Retina (tissue), 1 donor: ENCODE measurements around the gene MYL6B.
"Not testable (repeated sequence)": the region's sequence is repeated elsewhere in the genome, so short reads cannot be mapped to it uniquely, and the experiment has no call there.

Source experiments
- DNase-seq: peaks from one replicate; pipeline ENCODE4 v3.0.0-alpha.2; 2016

The MYL6B gene

GRCh38 chr12:56154246-56154771 is 1.9 kb downstream of the MYL6B start:
- no peak for DNase-seq

GRCh38 chr12:56154818-56155217 is 2.4 kb downstream of the MYL6B start:
- no peak for DNase-seq

GRCh38 chr12:56155256-56155845 is 3.0 kb downstream of the MYL6B start:
- DNase-seq = no peak

- not testable (repeated sequence) for DNase-seq
Observed at GRCh38 chr12:56156464-56157200, 4.2 kb downstream of the MYL6B start.

GRCh38 chr12:56157201-56158028 is 5.0 kb downstream of the MYL6B start:
- peak; percentile 90 for DNase-seq

- DNase-seq = peak; percentile 87
Observed at GRCh38 chr12:56158029-56158925, 5.9 kb downstream of the MYL6B start, which contains the start of gene MYL6. TSS of gene MYL6 (plus strand) at chr12:56158359. CDS start at chr12:56158402, 43 bp downstream.

GRCh38 chr12:56158926-56159461 is 6.6 kb downstream of the MYL6B start:
- DNase-seq = peak; percentile 51

- DNase-seq = peak; percentile 32
Observed at GRCh38 chr12:56159482-56160192, 7.2 kb downstream of the MYL6B start.

- DNase-seq = no peak
Observed at GRCh38 chr12:56160193-56160763, 7.9 kb downstream of the MYL6B start.

- DNase-seq = no peak
Observed at GRCh38 chr12:56160894-56161689, 8.7 kb downstream of the MYL6B start.

GRCh38 chr12:56161690-56162351 is 9.4 kb downstream of the MYL6B start:
- no peak for DNase-seq

- no peak for DNase-seq
Observed at GRCh38 chr12:56162468-56163290, 10.3 kb downstream of the MYL6B start.

GRCh38 chr12:56163533-56164344 is 11.4 kb downstream of the MYL6B start:
- DNase-seq = no peak

- no peak for DNase-seq
Observed at GRCh38 chr12:56164345-56164729, 11.9 kb downstream of the MYL6B start.

GRCh38 chr12:56165369-56165768 is 13.0 kb downstream of the MYL6B start:
- no peak for DNase-seq

GRCh38 chr12:56169229-56169759 is 16.9 kb downstream of the MYL6B start:
- DNase-seq = no peak

- no peak for DNase-seq
Observed at GRCh38 chr12:56172839-56173238, 20.5 kb downstream of the MYL6B start.
